Right lobe of liver (tissue), 4 donors: Measurements from ENCODE around the gene HECTD1.

Source experiments
- POLR2A ChIP-seq: fragments of 450-650 bp; IDR thresholded peaks from one replicate; pipeline ENCODE4 v1.6.1; 2017; ENCODE audit warnings: antibody characterized with exemption, mild to moderate bottlenecking
- TF ChIP-seq, protein P1 (sequence below), 4 donors: fragments of 200-600 bp in 3 of 4; fragments of 450-650 bp in 1 of 4; IDR thresholded peaks; one replicate each; pipeline versions ENCODE4 v1.5.1 to v1.8.0; 2016 to 2022; ENCODE audit warnings: antibody characterized with exemption in 4 of 4, mild to moderate bottlenecking in 2 of 4
- donor health status: DM: no; HTN: no; CAD: no.
- donor health status: DM: no; HTN: no; CAD: no.
- donor health status: DM: no; HTN: yes; CAD: no.

DNA sequence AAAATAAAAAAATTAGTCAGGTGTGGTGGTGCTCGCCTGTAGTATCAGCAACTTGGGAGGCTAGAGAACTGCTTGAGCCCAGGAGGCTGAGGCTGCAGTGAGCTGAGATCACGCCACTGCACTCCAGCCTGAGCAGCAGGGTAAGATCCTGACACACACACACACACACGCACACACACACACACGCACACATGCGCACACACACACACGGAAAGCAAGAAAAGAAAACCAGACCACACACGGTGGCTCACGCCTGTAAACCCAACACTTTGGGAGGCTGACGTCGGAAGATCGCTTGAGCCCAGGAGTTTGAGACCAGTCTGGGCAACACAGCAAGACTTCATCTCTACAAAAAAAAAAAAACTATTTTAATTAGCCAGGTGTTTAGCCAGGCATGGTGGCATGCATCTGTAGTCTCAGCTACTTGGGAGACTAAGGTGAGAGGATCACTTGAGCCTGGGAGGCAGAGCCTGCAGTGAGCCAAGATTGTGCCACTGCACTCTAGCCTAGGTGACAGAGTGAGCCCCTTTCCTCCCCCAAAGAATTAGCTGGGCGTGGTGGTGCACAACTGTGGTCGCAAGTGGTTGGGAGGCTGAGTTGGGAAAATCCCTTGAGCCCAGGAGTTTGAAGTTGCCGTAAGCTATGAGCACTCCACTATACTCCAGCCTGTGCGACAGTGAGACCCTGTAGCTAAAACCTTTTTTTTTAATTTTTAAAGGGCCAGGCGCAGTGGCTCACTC lies 44.5 kb downstream of the HECTD1 start:
- TF ChIP-seq, protein P1, sequence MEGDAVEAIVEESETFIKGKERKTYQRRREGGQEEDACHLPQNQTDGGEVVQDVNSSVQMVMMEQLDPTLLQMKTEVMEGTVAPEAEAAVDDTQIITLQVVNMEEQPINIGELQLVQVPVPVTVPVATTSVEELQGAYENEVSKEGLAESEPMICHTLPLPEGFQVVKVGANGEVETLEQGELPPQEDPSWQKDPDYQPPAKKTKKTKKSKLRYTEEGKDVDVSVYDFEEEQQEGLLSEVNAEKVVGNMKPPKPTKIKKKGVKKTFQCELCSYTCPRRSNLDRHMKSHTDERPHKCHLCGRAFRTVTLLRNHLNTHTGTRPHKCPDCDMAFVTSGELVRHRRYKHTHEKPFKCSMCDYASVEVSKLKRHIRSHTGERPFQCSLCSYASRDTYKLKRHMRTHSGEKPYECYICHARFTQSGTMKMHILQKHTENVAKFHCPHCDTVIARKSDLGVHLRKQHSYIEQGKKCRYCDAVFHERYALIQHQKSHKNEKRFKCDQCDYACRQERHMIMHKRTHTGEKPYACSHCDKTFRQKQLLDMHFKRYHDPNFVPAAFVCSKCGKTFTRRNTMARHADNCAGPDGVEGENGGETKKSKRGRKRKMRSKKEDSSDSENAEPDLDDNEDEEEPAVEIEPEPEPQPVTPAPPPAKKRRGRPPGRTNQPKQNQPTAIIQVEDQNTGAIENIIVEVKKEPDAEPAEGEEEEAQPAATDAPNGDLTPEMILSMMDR (IDR thresholded peaks at IDR 0.05), result no peak
- TF ChIP-seq POLR2A, result no peak
